Endothelial cell (in vitro differentiated cells): Measurements from ENCODE around the gene LZTFL1. TPM values are rescaled to one million over a fixed set of nuclear protein-coding genes. Genes with fewer than 3 reads are reported as not detected.
A peak's percentile ranks its signal among the peaks of the same experiment; 100 is the strongest.

Source experiments
- DNase-seq: peaks from one replicate; pipeline ENCODE4 v3.0.0; 2021; ENCODE audit warnings: low spot score
- H3K27ac Mint-ChIP-seq: one replicate; pipeline ENCODE4 v1.8.0; 2021; ENCODE audit warnings: mixed read lengths, inconsistent platforms; ENCODE audit not compliant: unreplicated experiment
- H3K27me3 Mint-ChIP-seq: one replicate; pipeline ENCODE4 v1.8.0; 2021; ENCODE audit warnings: mild to moderate bottlenecking, moderate library complexity, mixed read lengths, inconsistent platforms; ENCODE audit not compliant: unreplicated experiment
- H3K36me3 Mint-ChIP-seq: one replicate; pipeline ENCODE4 v1.8.0; 2021; ENCODE audit warnings: mild to moderate bottlenecking, low read depth, mixed read lengths, inconsistent platforms; ENCODE audit not compliant: unreplicated experiment
- H3K4me1 Mint-ChIP-seq: one replicate; pipeline ENCODE4 v1.8.0; 2021; ENCODE audit warnings: mild to moderate bottlenecking, mixed read lengths, inconsistent platforms; ENCODE audit not compliant: unreplicated experiment
- H3K4me3 Mint-ChIP-seq: one replicate; pipeline ENCODE4 v1.8.0; 2021; ENCODE audit warnings: mild to moderate bottlenecking, mixed read lengths, inconsistent platforms; ENCODE audit not compliant: unreplicated experiment
- H3K9me3 Mint-ChIP-seq: one replicate; pipeline ENCODE4 v1.8.0; 2021; ENCODE audit warnings: mixed read lengths, inconsistent platforms; ENCODE audit not compliant: unreplicated experiment
- total RNA-seq: library from RNA; stranded (reverse); fragmentation: NEBNext Ultra II Directional; extraction: Animal tissue kit (Norgen Biotek cat#: 25700); gene quantifications from one replicate; pipeline ENCODE4 v1.2.1, GENCODE V29; 2021; ENCODE audit not compliant: unreplicated experiment
- TF ChIP-seq, protein P1 (sequence below): fragments of 200-600 bp; sonication (generic); IDR thresholded peaks from one replicate; pipeline ENCODE4 v1.5.0; 2021; ENCODE audit warnings: antibody characterized with exemption; ENCODE audit not compliant: unreplicated experiment

Gene LZTFL1
- total RNA-seq, 1 donor from 2014 or later, result 19.5 TPM

- H3K4me1 Mint-ChIP-seq, result peaks cover 4% of the 10 kb centered on the region
- TF ChIP-seq, protein P1, sequence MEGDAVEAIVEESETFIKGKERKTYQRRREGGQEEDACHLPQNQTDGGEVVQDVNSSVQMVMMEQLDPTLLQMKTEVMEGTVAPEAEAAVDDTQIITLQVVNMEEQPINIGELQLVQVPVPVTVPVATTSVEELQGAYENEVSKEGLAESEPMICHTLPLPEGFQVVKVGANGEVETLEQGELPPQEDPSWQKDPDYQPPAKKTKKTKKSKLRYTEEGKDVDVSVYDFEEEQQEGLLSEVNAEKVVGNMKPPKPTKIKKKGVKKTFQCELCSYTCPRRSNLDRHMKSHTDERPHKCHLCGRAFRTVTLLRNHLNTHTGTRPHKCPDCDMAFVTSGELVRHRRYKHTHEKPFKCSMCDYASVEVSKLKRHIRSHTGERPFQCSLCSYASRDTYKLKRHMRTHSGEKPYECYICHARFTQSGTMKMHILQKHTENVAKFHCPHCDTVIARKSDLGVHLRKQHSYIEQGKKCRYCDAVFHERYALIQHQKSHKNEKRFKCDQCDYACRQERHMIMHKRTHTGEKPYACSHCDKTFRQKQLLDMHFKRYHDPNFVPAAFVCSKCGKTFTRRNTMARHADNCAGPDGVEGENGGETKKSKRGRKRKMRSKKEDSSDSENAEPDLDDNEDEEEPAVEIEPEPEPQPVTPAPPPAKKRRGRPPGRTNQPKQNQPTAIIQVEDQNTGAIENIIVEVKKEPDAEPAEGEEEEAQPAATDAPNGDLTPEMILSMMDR, result no peak
- no peak for DNase-seq
- H3K9me3 Mint-ChIP-seq, result no peaks in the 10 kb centered on the region
- H3K27me3 Mint-ChIP-seq, result peaks cover 14% of the 10 kb centered on the region
- no peak overlapping the region for H3K27ac Mint-ChIP-seq
- H3K4me3 Mint-ChIP-seq, result no peak overlapping the region
- H3K36me3 Mint-ChIP-seq, result no peaks in the 10 kb centered on the region
Observed at GRCh38 chr3:45796902-45797637, 44.8 kb downstream of the LZTFL1 start.

- Mint-ChIP-seq H3K27ac (no peak within 1 kb of the TSS), H3K9me3 (no peaks in the 10 kb centered on the region), H3K4me1 (peaks cover 12% of the 10 kb centered on the region), H3K27me3 (peaks cover 14% of the 10 kb centered on the region), H3K4me3 (peak within 1 kb of the TSS; percentile 72), H3K36me3 (peaks cover 6% of the 10 kb centered on the region)
- no peak for DNase-seq
- TF ChIP-seq, protein P1, result no peak
Observed at GRCh38 chr3:45795882-45796765, 45.8 kb downstream of the LZTFL1 start, which contains the start of gene SLC6A20. TSS of gene SLC6A20 (minus strand) at chr3:45796536. CDS start at chr3:45796419, 117 bp downstream.

DNA sequence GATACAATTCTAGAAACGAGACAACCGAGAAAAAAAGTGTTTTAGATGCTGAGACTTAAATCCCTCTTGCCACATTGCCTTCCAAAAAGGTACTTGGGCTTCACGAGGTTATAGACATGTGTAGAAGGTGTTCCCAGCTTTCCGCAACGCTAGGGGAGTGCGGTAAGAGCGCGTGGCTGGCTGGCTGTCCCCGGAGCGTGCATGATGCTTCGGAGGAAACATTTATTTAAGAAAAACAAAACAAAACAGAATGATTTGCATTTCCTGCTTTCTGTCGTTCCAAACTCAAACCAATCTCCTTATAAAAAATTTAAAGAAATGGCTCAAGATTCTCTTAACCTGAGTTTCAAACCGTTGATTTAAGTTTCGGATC is 46.4 kb downstream of the LZTFL1 start:
- H3K27me3 Mint-ChIP-seq, result peaks cover 14% of the 10 kb centered on the region
- TF ChIP-seq, protein P1, result no peak
- H3K27ac Mint-ChIP-seq, result no peak overlapping the region
- no peak for DNase-seq
- H3K4me3 Mint-ChIP-seq, result peak overlapping the region; percentile 72
- peaks cover 6% of the 10 kb centered on the region for H3K36me3 Mint-ChIP-seq
- H3K9me3 Mint-ChIP-seq, result no peaks in the 10 kb centered on the region
- peaks cover 18% of the 10 kb centered on the region for H3K4me1 Mint-ChIP-seq

DNA sequence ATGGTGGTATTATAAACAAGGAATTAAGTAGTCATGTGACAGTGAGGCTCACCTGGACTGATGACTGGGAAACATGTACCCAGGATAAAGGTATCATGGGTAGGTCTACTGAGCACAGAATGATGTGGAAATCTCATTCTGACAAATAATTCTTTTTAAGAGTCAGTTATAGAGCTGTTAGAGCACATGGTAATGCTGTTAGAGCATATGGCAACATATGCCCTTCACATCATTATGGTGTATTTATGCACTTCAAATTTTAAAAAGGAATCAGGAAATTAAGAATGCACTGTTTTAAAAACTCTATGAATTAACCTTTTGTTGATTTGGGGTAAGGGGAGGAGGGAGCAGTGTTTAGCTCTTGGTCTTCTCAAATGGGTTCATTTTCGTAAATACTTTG is 47.3 kb downstream of the LZTFL1 start:
- H3K4me1 Mint-ChIP-seq, result peaks cover 19% of the 10 kb centered on the region
- no peak overlapping the region for H3K27ac Mint-ChIP-seq
- H3K4me3 Mint-ChIP-seq, result no peak overlapping the region
- TF ChIP-seq, protein P1, result no peak
- H3K27me3 Mint-ChIP-seq, result peaks cover 11% of the 10 kb centered on the region
- no peaks in the 10 kb centered on the region for H3K9me3 Mint-ChIP-seq
- no peak for DNase-seq
- peaks cover 6% of the 10 kb centered on the region for H3K36me3 Mint-ChIP-seq
